DLD1 (cell line): ENCODE results near the gene IFNA6.

Experiments used
- in situ Hi-C: cut with HindIII; loops from 2 replicates; pipeline ENCODE4 v1.10.0; 2017; ENCODE audit warnings: low sequenced_read_pairs

IFNA6 gene

GRCh38 chr9:21331676-21332402 is 18.8 kb downstream of the IFNA6 start:
- in situ Hi-C loops = no loop called here

- in situ Hi-C loops = no loop called here
Measured at GRCh38 chr9:21326526-21327139, 24.1 kb downstream of the IFNA6 start.

- in situ Hi-C loops = no loop called here
Measured at GRCh38 chr9:21324047-21324446, 26.6 kb downstream of the IFNA6 start.

GRCh38 chr9:21322911-21323461 is 27.7 kb downstream of the IFNA6 start:
- in situ Hi-C loops = no loop called here

GRCh38 chr9:21320465-21320864 is 30.2 kb downstream of the IFNA6 start:
- in situ Hi-C loops = no loop called here

- in situ Hi-C loops = no loop called here
Measured at GRCh38 chr9:21317956-21318923, 32.4 kb downstream of the IFNA6 start.

- in situ Hi-C loops = no loop called here
Measured at GRCh38 chr9:21316860-21317259, 33.8 kb downstream of the IFNA6 start.

- in situ Hi-C loops = no loop called here
Measured at GRCh38 chr9:21316032-21316842, 34.5 kb downstream of the IFNA6 start.

- in situ Hi-C loops = no loop called here
Measured at GRCh38 chr9:21314152-21314551, 36.5 kb downstream of the IFNA6 start.

- in situ Hi-C loops = no loop called here
Measured at GRCh38 chr9:21311889-21312288, 38.8 kb downstream of the IFNA6 start.

- in situ Hi-C loops = no loop called here
Measured at GRCh38 chr9:21305213-21305612, 45.5 kb downstream of the IFNA6 start, which contains the start of gene IFNA5. Gene IFNA5, minus strand, starts transcription at chr9:21305313. Its CDS starts 57 bp downstream, at chr9:21305256.
